Suppressor macrophage treated with lipopolysaccharide for 4 hours (primary cell): ENCODE data around the gene RGR.

Experiments
- DNase-seq: peaks from one replicate; pipeline ENCODE4 v3.0.0-alpha.2; 2020

The RGR gene

GRCh38 chr10:84244651-84245270 lies at the start of gene RGR:
RGR (plus strand) TSS chr10:84245053; CDS start chr10:84245091, 38 bp downstream.
- DNase-seq: no peak

GRCh38 chr10:84196083-84196482 lies 48.8 kb upstream of the RGR start:
- DNase-seq: no peak

GRCh38 chr10:84196941-84197340 lies 47.9 kb upstream of the RGR start:
- DNase-seq: no peak

- DNase-seq: no peak
These were observed 47.2 kb upstream of the RGR start for GRCh38 chr10:84197643-84198042.

- DNase-seq: no peak
These were observed 46.5 kb upstream of the RGR start for GRCh38 chr10:84198206-84198915.

- no peak for DNase-seq
These were observed 44.2 kb upstream of the RGR start for GRCh38 chr10:84200537-84201243.

- no peak for DNase-seq
These were observed 43.6 kb upstream of the RGR start for GRCh38 chr10:84201244-84201606.

- DNase-seq: no peak
These were observed 43.2 kb upstream of the RGR start for GRCh38 chr10:84201682-84202081.

GRCh38 chr10:84202349-84202748 lies 42.5 kb upstream of the RGR start:
- DNase-seq: no peak

- peak; percentile 1 for DNase-seq
These were observed 40.7 kb upstream of the RGR start for GRCh38 chr10:84204122-84204521.

- DNase-seq: no peak
These were observed 40.2 kb upstream of the RGR start for GRCh38 chr10:84204610-84205009.

GRCh38 chr10:84205049-84205852 lies 39.6 kb upstream of the RGR start:
- DNase-seq: peak; percentile 63

GRCh38 chr10:84205853-84206525 lies 38.9 kb upstream of the RGR start:
- no peak for DNase-seq

- no peak for DNase-seq
These were observed 36.8 kb upstream of the RGR start for GRCh38 chr10:84208023-84208422.

- no peak for DNase-seq
These were observed 33.3 kb upstream of the RGR start for GRCh38 chr10:84211566-84211965.

- DNase-seq: no peak
These were observed 32.8 kb upstream of the RGR start for GRCh38 chr10:84212014-84212413.

- no peak for DNase-seq
These were observed 31.8 kb upstream of the RGR start for GRCh38 chr10:84213076-84213475.

GRCh38 chr10:84214046-84214572 lies 30.7 kb upstream of the RGR start:
- no peak for DNase-seq

- DNase-seq: peak; percentile 42
These were observed 30.1 kb upstream of the RGR start for GRCh38 chr10:84214612-84215235.

GRCh38 chr10:84216834-84217233 lies 28.0 kb upstream of the RGR start:
- no peak for DNase-seq

- DNase-seq: no peak
These were observed 27.1 kb upstream of the RGR start for GRCh38 chr10:84217746-84218145.

GRCh38 chr10:84221916-84222315 lies 22.9 kb upstream of the RGR start:
- no peak for DNase-seq
